Aorta (tissue), 5 donors: Measurements from ENCODE around the gene LONP2. TPM values are rescaled to one million over a fixed set of nuclear protein-coding genes. Genes with fewer than 3 reads are reported as not detected.
"Not testable (repeated sequence)": the region's sequence is repeated elsewhere in the genome, so short reads cannot be mapped to it uniquely, and the experiment has no call there.

Experiments
- ATAC-seq: fragments of 200-7000 bp; cut with Tn5 transposase; one replicate; pipeline ENCODE4 v1.9.1; 2022; ENCODE audit warnings: moderate library complexity; ENCODE audit not compliant: low FRiP score
- DNase-seq, 2 donors: peaks; one replicate each; pipeline ENCODE4 v3.0.0-alpha.2; 2020
- H3K27ac ChIP-seq, 2 donors: one replicate each; pipeline ENCODE4 v1.5.1; 2013; ENCODE audit warnings: low read length in 2 of 2, mild to moderate bottlenecking in 2 of 2, moderate library complexity in 2 of 2, control low read depth in 1 of 2, inconsistent platforms in 1 of 2, low read depth in 1 of 2
- H3K27me3 ChIP-seq, 2 donors: one replicate each; pipeline ENCODE4 v1.6.1; 2013; ENCODE audit warnings: control low read depth in 1 of 2, low read length in 1 of 2, mild to moderate bottlenecking in 1 of 2, moderate library complexity in 1 of 2; ENCODE audit not compliant: insufficient read depth in 2 of 2, control insufficient read depth in 1 of 2
- H3K36me3 ChIP-seq, 2 donors: one replicate each; pipeline ENCODE4 v1.6.1; 2013; ENCODE audit warnings: control low read depth in 1 of 2, low read length in 1 of 2, mild to moderate bottlenecking in 1 of 2; ENCODE audit not compliant: insufficient read depth in 2 of 2, control insufficient read depth in 1 of 2
- H3K4me1 ChIP-seq, 2 donors: one replicate each; pipeline ENCODE4 v1.6.1; 2013; ENCODE audit warnings: low read length in 2 of 2, control low read depth in 1 of 2, mild to moderate bottlenecking in 1 of 2, moderate library complexity in 1 of 2; ENCODE audit not compliant: insufficient read depth in 2 of 2, control insufficient read depth in 1 of 2
- H3K4me3 ChIP-seq, 2 donors: one replicate each; pipeline ENCODE4 v1.5.1; 2013; ENCODE audit warnings: low read length in 2 of 2, control low read depth in 1 of 2, mild to moderate bottlenecking in 1 of 2
- H3K9me3 ChIP-seq: one replicate; pipeline ENCODE4 v1.6.1; 2013; ENCODE audit warnings: mild to moderate bottlenecking, low read length; ENCODE audit not compliant: control insufficient read depth
- WGBS, 2 donors: extraction: QIAGEN DNeasy Blood & Tissue Kit; methylation state at CpG; one replicate each; pipeline ENCODE4 v1.1.7; 2013; 5-methylcytosine and 5-hydroxymethylcytosine counted together
- intact Hi-C, 2 donors: fragments of 100-400 bp; cut with DNase I; formaldehyde crosslinking; loops; one replicate each; pipeline versions ENCODE4 v1.14.2 to v1.15.0; 2022
- polyA plus RNA-seq, 2 donors: library from polyadenylated mRNA; stranded (reverse); fragments of 200-250 nt; gene quantifications; one replicate each; pipeline ENCODE4 v1.2.3, GENCODE V29; 2013
- total RNA-seq, 2 donors: library from RNA; stranded (reverse); fragmentation: NEBNext Ultra II Directional; extraction: Animal tissue kit (Norgen Biotek cat#: 25700); gene quantifications; one replicate each; pipeline ENCODE4 v1.2.1, GENCODE V29; 2021
- donor health status: healthy with polysubstance abuse.
- donor health status: Bipolar disorder and iron deficiency.
- donor health status: DM: no; HTN: no; CAD: no.
- donor health status: DM: no; HTN: no; CAD: no.
- donor health status: DM: yes; HTN: yes; CAD: no.

Gene LONP2
- total and polyA plus RNA-seq, 4 donors, result 9.5 to 71.8 (median 45.4) TPM

- Histone ChIP-seq H3K27ac (no peak overlapping the region), H3K4me1 (peaks cover 6 to 15% of the 10 kb centered on the region in 2 donors), H3K36me3 (no peaks in the 10 kb centered on the region), H3K4me3 (no peak overlapping the region), H3K9me3 (no peaks in the 10 kb centered on the region), H3K27me3 (no peaks in the 10 kb centered on the region)
- intact Hi-C loops, result no loop called here
- WGBS, 2 donors, result 88 to 90% methylated on average over 8 of the region's 8 CpGs
- DNase-seq (no peak), ATAC-seq (no peak)
These were observed 126.1 kb downstream of the LONP2 start for GRCh38 chr16:48370229-48370628.

- DNase-seq, H3K27ac ChIP-seq, H3K36me3 ChIP-seq, H3K27me3 ChIP-seq, H3K9me3 ChIP-seq, H3K4me3 ChIP-seq, ATAC-seq, intact Hi-C loops: not testable (repeated sequence)
- peaks cover 6 to 15% of the 10 kb centered on the region in 2 donors for H3K4me1 ChIP-seq
- WGBS, 2 donors, result 76 to 77% methylated on average over 18 of the region's 18 CpGs
These were observed 126.7 kb downstream of the LONP2 start for GRCh38 chr16:48370668-48371392.

GRCh38 chr16:48371393-48371780, 127.3 kb downstream of the LONP2 start:
- Histone ChIP-seq H3K4me1 (peaks cover 6 to 15% of the 10 kb centered on the region in 2 donors), H3K4me3 (no peak overlapping the region), H3K27me3 (no peaks in the 10 kb centered on the region), H3K9me3 (no peaks in the 10 kb centered on the region), H3K27ac (no peak overlapping the region), H3K36me3 (no peaks in the 10 kb centered on the region)
- ATAC-seq (no peak), DNase-seq (no peak)
- intact Hi-C loops, result no loop called here

GRCh38 chr16:48372744-48373143, 128.6 kb downstream of the LONP2 start:
- H3K4me3 ChIP-seq, result no peak overlapping the region
- no peaks in the 10 kb centered on the region for H3K36me3 ChIP-seq
- peaks cover 1 to 15% of the 10 kb centered on the region in 2 donors for H3K4me1 ChIP-seq
- H3K27ac ChIP-seq, result no peak overlapping the region
- H3K9me3 ChIP-seq, result no peaks in the 10 kb centered on the region
- intact Hi-C loops, result no loop called here
- 96 to 97% methylated on average over 4 of the region's 4 CpGs for WGBS, 2 donors
- H3K27me3 ChIP-seq, result no peaks in the 10 kb centered on the region
- no peak for DNase-seq
- no peak for ATAC-seq

GRCh38 chr16:48373258-48374029, 129.3 kb downstream of the LONP2 start:
- Histone ChIP-seq H3K36me3 (no peaks in the 10 kb centered on the region), H3K27ac (no peak overlapping the region), H3K9me3 (no peaks in the 10 kb centered on the region), H3K27me3 (no peaks in the 10 kb centered on the region), H3K4me3 (no peak overlapping the region), H3K4me1 (peaks cover 1 to 15% of the 10 kb centered on the region in 2 donors)
- DNase-seq (no peak), ATAC-seq (no peak)
- intact Hi-C loops, result no loop called here
- 78 to 80% methylated on average over 4 of the region's 4 CpGs for WGBS, 2 donors

- Histone ChIP-seq H3K27me3 (no peaks in the 10 kb centered on the region), H3K9me3 (no peaks in the 10 kb centered on the region), H3K4me3 (no peak overlapping the region), H3K4me1 (peaks cover 1 to 17% of the 10 kb centered on the region in 2 donors), H3K36me3 (no peaks in the 10 kb centered on the region), H3K27ac (no peak overlapping the region)
- WGBS, 2 donors, result 44 to 54% methylated on average over 2 of the region's 2 CpGs
- intact Hi-C loops, result no loop called here
- ATAC-seq (no peak), DNase-seq (no peak)
These were observed 130.2 kb downstream of the LONP2 start for GRCh38 chr16:48374255-48374654.

- ATAC-seq, H3K9me3 ChIP-seq, H3K27me3 ChIP-seq, H3K4me3 ChIP-seq, DNase-seq, H3K36me3 ChIP-seq, intact Hi-C loops, H3K27ac ChIP-seq: not testable (repeated sequence)
- peaks cover 2 to 24% of the 10 kb centered on the region in 2 donors for H3K4me1 ChIP-seq
- 69% methylated on average over 7 of the region's 7 CpGs for WGBS, 2 donors
These were observed 133.2 kb downstream of the LONP2 start for GRCh38 chr16:48377301-48377700.

- Histone ChIP-seq H3K4me1 (peaks cover 2 to 21% of the 10 kb centered on the region in 2 donors), H3K27ac (no peak overlapping the region), H3K9me3 (no peaks in the 10 kb centered on the region), H3K36me3 (no peaks in the 10 kb centered on the region), H3K4me3 (no peak overlapping the region), H3K27me3 (no peaks in the 10 kb centered on the region)
- 90 to 94% methylated on average over 5 of the region's 5 CpGs for WGBS, 2 donors
- DNase-seq (no peak), ATAC-seq (no peak)
- intact Hi-C loops, result no loop called here
These were observed 134.2 kb downstream of the LONP2 start for GRCh38 chr16:48378276-48378675.

- Histone ChIP-seq H3K4me1 (peaks cover 2 to 20% of the 10 kb centered on the region in 2 donors), H3K4me3 (no peak overlapping the region), H3K27me3 (no peaks in the 10 kb centered on the region), H3K36me3 (no peaks in the 10 kb centered on the region), H3K9me3 (no peaks in the 10 kb centered on the region), H3K27ac (no peak overlapping the region)
- 85 to 91% methylated on average over 1 of the region's 1 CpG for WGBS, 2 donors
- intact Hi-C loops, result no loop called here
- ATAC-seq, result no peak
- DNase-seq, result no peak
These were observed 134.7 kb downstream of the LONP2 start for GRCh38 chr16:48378836-48379235.
